ENCODE results near the gene NKIRAS1. TPM values are rescaled to one million over a fixed set of nuclear protein-coding genes. Genes with fewer than 3 reads are reported as not detected.
"Not testable (repeated sequence)": the region's sequence is repeated elsewhere in the genome, so short reads cannot be mapped to it uniquely, and the experiment has no call there.

The NKIRAS1 gene
- total RNA-seq, 1 experiment from 2014 or later: 12.0 TPM

DNA sequence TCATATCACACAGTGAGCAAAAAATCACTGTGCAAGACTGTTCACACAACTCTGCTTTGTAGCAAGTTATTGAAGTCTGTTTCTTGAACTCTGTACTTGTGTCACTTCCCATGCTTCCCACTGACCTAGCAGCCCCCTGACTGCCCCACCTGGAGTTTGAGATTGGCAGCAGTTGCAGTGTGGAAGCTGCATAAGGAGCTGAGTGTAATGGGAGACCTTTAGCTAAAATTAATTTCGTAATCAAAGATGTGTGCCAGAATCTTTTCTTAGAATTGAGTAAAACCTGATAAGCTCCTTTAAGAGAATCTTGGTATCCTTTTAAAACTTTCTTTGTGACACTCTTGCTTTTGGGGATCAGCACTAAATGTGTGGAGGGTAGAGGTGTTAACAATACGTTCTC, 42.8 kb downstream of the NKIRAS1 start (continued):
- TF ChIP-seq, protein P1, sequence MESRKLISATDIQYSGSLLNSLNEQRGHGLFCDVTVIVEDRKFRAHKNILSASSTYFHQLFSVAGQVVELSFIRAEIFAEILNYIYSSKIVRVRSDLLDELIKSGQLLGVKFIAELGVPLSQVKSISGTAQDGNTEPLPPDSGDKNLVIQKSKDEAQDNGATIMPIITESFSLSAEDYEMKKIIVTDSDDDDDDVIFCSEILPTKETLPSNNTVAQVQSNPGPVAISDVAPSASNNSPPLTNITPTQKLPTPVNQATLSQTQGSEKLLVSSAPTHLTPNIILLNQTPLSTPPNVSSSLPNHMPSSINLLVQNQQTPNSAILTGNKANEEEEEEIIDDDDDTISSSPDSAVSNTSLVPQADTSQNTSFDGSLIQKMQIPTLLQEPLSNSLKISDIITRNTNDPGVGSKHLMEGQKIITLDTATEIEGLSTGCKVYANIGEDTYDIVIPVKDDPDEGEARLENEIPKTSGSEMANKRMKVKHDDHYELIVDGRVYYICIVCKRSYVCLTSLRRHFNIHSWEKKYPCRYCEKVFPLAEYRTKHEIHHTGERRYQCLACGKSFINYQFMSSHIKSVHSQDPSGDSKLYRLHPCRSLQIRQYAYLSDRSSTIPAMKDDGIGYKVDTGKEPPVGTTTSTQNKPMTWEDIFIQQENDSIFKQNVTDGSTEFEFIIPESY (IDR thresholded peaks at IDR 0.05; ENCODE audit: extremely low read depth, insufficient replicate concordance, low read length): no peak
- no peak for TF ChIP-seq SP1 (IDR thresholded peaks at IDR 0.05; ENCODE audit: low read depth)

DNA sequence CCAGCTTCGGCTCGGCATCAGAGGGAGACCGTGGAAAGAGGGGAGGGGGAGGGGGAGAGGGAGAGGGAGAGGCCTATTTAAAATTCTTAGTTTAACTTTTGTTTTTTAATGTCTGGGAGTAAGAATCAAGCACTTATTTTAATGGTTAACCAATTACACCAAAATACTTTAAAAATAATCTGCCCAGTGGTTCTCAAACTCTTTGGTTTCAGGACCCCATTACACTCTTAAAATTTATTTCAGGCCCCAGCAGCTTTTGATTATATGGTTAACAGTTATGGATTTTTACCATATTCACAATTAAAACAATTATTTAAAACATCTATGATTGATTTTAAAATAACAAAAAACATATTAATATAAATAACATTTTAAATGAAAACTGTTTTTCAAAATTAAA, 44.5 kb downstream of the NKIRAS1 start:
- Histone ChIP-seq H2AFZ (ENCODE audit: low read depth, low read length, poor library complexity, severe bottlenecking) (no peak overlapping the region), H4K20me1 (ENCODE audit: insufficient read depth) (peaks cover 4% of the 10 kb centered on the region; the same call in 1 of the 2 replicates), H3K27me3 (ENCODE audit: insufficient read depth, low read length) (no peaks in the 10 kb centered on the region), H3K4me3 (replicated peaks in 1 of 2; ENCODE audit: low read depth in 1 of 2, low read length in 2 of 2) (no peak overlapping the region), H3K4me2 (ENCODE audit: low read length) (no peak overlapping the region), H3K79me2 (ENCODE audit: insufficient read depth, low read length) (peaks cover 44% of the 10 kb centered on the region), H3K9me3 (ENCODE audit: control insufficient read depth in 1 of 2, insufficient read depth in 1 of 2, low read depth in 1 of 2, low read length in 2 of 2) (no peaks in the 10 kb centered on the region), H3K36me3 (ENCODE audit: control insufficient read depth in 1 of 2, insufficient read depth in 2 of 2, low read length in 2 of 2) (no peaks in the 10 kb centered on the region; a peak in 1 of 4 replicates), H3K27ac (ENCODE audit: low read depth, low read length) (no peak overlapping the region), H3K4me1 (ENCODE audit: control insufficient read depth in 1 of 2, insufficient read depth in 2 of 2, low read length in 2 of 2) (no peaks in the 10 kb centered on the region), H3K9me2 (ENCODE audit: insufficient read depth) (no peaks in the 10 kb centered on the region), H3K9ac (ENCODE audit: low read length) (no peak overlapping the region)
- ChIA-PET CTCF (no interaction called here), POLR2A (no interaction called here), RAD21 (ENCODE audit: low non-redundant PET in 1 of 2, low total read pairs in 2 of 2, uncharacterized antibody in 2 of 2, unreplicated experiment in 2 of 2) (no interaction called here)
- DNase-seq (ENCODE audit: low read depth, low spot score): no peak
- TF ChIP-seq POLR2A (IDR thresholded peaks at IDR 0.05; ENCODE audit: borderline replicate concordance, extremely low read depth, insufficient read depth, insufficient read length): no peak
- BruUV-seq (replicated peaks): no TSS peak
- intact Hi-C loops (cut with micrococcal nuclease): no loop called here
- no peak for ATAC-seq

DNA sequence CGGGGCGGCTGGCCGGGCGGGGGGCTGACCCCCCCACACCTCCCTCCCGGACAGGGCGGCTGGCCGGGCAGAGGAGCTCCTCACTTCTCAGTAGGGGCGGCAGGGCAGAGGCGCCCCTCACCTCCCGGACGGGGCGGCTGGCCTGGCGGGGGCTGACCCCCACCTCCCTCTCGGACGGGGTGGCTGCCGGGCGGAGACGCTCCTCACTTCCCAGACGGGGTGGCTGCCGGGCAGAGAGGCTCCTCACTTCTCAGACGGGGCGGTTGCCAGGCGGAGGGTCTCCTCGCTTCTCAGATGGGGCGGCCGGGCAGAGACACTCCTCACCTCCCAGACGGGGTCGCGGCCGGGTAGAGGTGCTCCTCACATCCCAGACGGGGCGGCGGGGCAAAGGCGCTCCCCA, 45.4 kb downstream of the NKIRAS1 start:
- H3K4me1 ChIP-seq (ENCODE audit: control insufficient read depth in 1 of 2, insufficient read depth in 2 of 2, low read length in 2 of 2); H3K9me2 ChIP-seq (ENCODE audit: insufficient read depth); H4K20me1 ChIP-seq (ENCODE audit: insufficient read depth); H2AFZ ChIP-seq (ENCODE audit: low read depth, low read length, poor library complexity, severe bottlenecking); DNase-seq (ENCODE audit: low read depth, low spot score); RAD21 ChIA-PET (ENCODE audit: low non-redundant PET in 1 of 2, low total read pairs in 2 of 2, uncharacterized antibody in 2 of 2, unreplicated experiment in 2 of 2); H3K9ac ChIP-seq (ENCODE audit: low read length); H3K36me3 ChIP-seq (ENCODE audit: control insufficient read depth in 1 of 2, insufficient read depth in 2 of 2, low read length in 2 of 2); intact Hi-C loops (cut with micrococcal nuclease); H3K9me3 ChIP-seq (ENCODE audit: control insufficient read depth in 1 of 2, insufficient read depth in 1 of 2, low read depth in 1 of 2, low read length in 2 of 2); BruUV-seq (replicated peaks); H3K4me2 ChIP-seq (ENCODE audit: low read length); CTCF ChIA-PET; POLR2A ChIA-PET; H3K4me3 ChIP-seq (replicated peaks in 1 of 2; ENCODE audit: low read depth in 1 of 2, low read length in 2 of 2); H3K27me3 ChIP-seq (ENCODE audit: insufficient read depth, low read length); ATAC-seq; H3K27ac ChIP-seq (ENCODE audit: low read depth, low read length): not testable (repeated sequence)
- H3K79me2 ChIP-seq (ENCODE audit: insufficient read depth, low read length): peaks cover 35% of the 10 kb centered on the region

DNA sequence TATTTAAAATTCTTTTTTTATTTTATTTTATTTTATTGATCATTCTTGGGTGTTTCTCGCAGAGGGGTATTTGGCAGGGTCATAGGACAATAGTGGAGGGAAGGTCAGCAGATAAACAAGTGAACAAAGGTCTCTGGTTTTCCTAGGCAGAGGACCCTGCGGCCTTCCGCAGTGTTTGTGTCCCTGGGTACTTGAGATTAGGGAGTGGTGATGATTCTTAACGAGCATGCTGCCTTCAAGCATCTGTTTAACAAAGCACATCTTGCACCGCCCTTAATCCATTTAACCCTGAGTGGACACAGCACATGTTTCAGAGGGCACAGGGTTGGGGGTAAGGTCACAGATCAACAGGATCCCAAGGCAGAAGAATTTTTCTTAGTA, 46.1 kb downstream of the NKIRAS1 start:
- H3K4me2 ChIP-seq (ENCODE audit: low read length); H3K9me3 ChIP-seq (ENCODE audit: control insufficient read depth in 1 of 2, insufficient read depth in 1 of 2, low read depth in 1 of 2, low read length in 2 of 2); H2AFZ ChIP-seq (ENCODE audit: low read depth, low read length, poor library complexity, severe bottlenecking); H3K9ac ChIP-seq (ENCODE audit: low read length); ATAC-seq; POLR2A ChIA-PET; DNase-seq (ENCODE audit: low read depth, low spot score); H3K27me3 ChIP-seq (ENCODE audit: insufficient read depth, low read length); H3K9me2 ChIP-seq (ENCODE audit: insufficient read depth); H4K20me1 ChIP-seq (ENCODE audit: insufficient read depth); H3K4me3 ChIP-seq (replicated peaks in 1 of 2; ENCODE audit: low read depth in 1 of 2, low read length in 2 of 2); CTCF ChIA-PET; H3K36me3 ChIP-seq (ENCODE audit: control insufficient read depth in 1 of 2, insufficient read depth in 2 of 2, low read length in 2 of 2); BruUV-seq (replicated peaks); RAD21 ChIA-PET (ENCODE audit: low non-redundant PET in 1 of 2, low total read pairs in 2 of 2, uncharacterized antibody in 2 of 2, unreplicated experiment in 2 of 2); H3K27ac ChIP-seq (ENCODE audit: low read depth, low read length); intact Hi-C loops (cut with micrococcal nuclease): not testable (repeated sequence)
- Histone ChIP-seq H3K4me1 (ENCODE audit: control insufficient read depth in 1 of 2, insufficient read depth in 2 of 2, low read length in 2 of 2) (peaks cover 8 to 11% of the 10 kb centered on the region in 2 experiments; a peak in 3 of 4 replicates), H3K79me2 (ENCODE audit: insufficient read depth, low read length) (peaks cover 38% of the 10 kb centered on the region)

All from HCT116 (cell line).